OCI-LY1 (cell line): ENCODE data around the gene COL3A1.

Experiments
- H2AFZ ChIP-seq: fragments of 200-600 bp; sonication (generic), shearing (Covaris generic); 2 replicates; pipeline ENCODE4 v1.6.0; 2014; ENCODE audit warnings: antibody characterized with exemption, mild to moderate bottlenecking, low read length
- H3F3A ChIP-seq: fragments of 200-600 bp; sonication (generic), shearing (Covaris generic); 2 replicates; pipeline ENCODE4 v1.6.0; 2014; ENCODE audit warnings: mild to moderate bottlenecking, antibody characterized with exemption, low read length, moderate library complexity; ENCODE audit not compliant: insufficient read depth
- H3K27ac ChIP-seq: fragments of 200-600 bp; sonication (generic); 2 replicates; pipeline ENCODE4 v1.5.1; 2014; ENCODE audit warnings: low read length, mixed run types, mild to moderate bottlenecking, low read depth; ENCODE audit not compliant: poor library complexity, severe bottlenecking
- H3K27me3 ChIP-seq: fragments of 200-600 bp; sonication (generic); 2 replicates; pipeline ENCODE4 v1.6.0; 2014; ENCODE audit warnings: antibody characterized with exemption, mild to moderate bottlenecking, low read length, moderate library complexity; ENCODE audit not compliant: insufficient read depth
- H3K36me3 ChIP-seq: fragments of 200-600 bp; sonication (generic); 2 replicates; pipeline ENCODE4 v1.6.1; 2014; ENCODE audit warnings: mild to moderate bottlenecking, antibody characterized with exemption, low read length, moderate library complexity, mixed read lengths; ENCODE audit not compliant: insufficient read depth
- H3K4me1 ChIP-seq: fragments of 200-600 bp; sonication (generic); 2 replicates; pipeline ENCODE4 v1.5.1; 2014; ENCODE audit warnings: mild to moderate bottlenecking, low read length, moderate library complexity; ENCODE audit not compliant: insufficient read depth, severe bottlenecking
- H3K4me2 ChIP-seq: fragments of 200-600 bp; sonication (generic), shearing (Covaris generic); 2 replicates; pipeline ENCODE4 v1.6.1; 2014; ENCODE audit warnings: low read length
- H3K4me3 ChIP-seq: fragments of 200-600 bp; sonication (generic); 2 replicates; pipeline ENCODE4 v1.5.1; 2014; ENCODE audit warnings: low read length, low read depth, mild to moderate bottlenecking, mixed read lengths; ENCODE audit not compliant: poor library complexity, severe bottlenecking
- H3K79me2 ChIP-seq: fragments of 200-600 bp; shearing (Covaris generic); 2 replicates; pipeline ENCODE4 v1.6.1; 2016; ENCODE audit warnings: mixed run types, low read length, mixed read lengths; ENCODE audit not compliant: insufficient read depth
- H3K9ac ChIP-seq: fragments of 200-600 bp; sonication (generic), shearing (Covaris generic); 2 replicates; pipeline ENCODE4 v1.6.1; 2014; ENCODE audit warnings: mild to moderate bottlenecking, low read length, mixed read lengths
- H3K9me2 ChIP-seq: fragments of 200-600 bp; sonication (generic), shearing (Covaris generic); 2 replicates; pipeline ENCODE4 v1.6.1; 2014; ENCODE audit warnings: low read depth, mild to moderate bottlenecking, low read length, mixed read lengths
- H3K9me3 ChIP-seq: fragments of 200-600 bp; shearing (Covaris generic); 2 replicates; pipeline ENCODE4 v1.6.1; 2014; ENCODE audit warnings: low read length, mixed read lengths
- H4K20me1 ChIP-seq: fragments of 200-600 bp; sonication (generic), shearing (Covaris generic); 2 replicates; pipeline ENCODE4 v1.6.0; 2016; ENCODE audit warnings: mild to moderate bottlenecking, low read length; ENCODE audit not compliant: insufficient read depth
- EZH2 ChIP-seq: fragments of 200-600 bp; sonication (generic), shearing (Covaris generic); IDR thresholded peaks from 2 replicates; pipeline ENCODE4 v1.8.0; 2017; ENCODE audit warnings: borderline replicate concordance, mixed run types, mild to moderate bottlenecking, antibody characterized with exemption, low read length, moderate library complexity, mixed read lengths
- TF ChIP-seq, protein P1 (sequence below): fragments of 200-600 bp; sonication (generic), shearing (Covaris generic); IDR thresholded peaks from 2 replicates; pipeline ENCODE4 v1.5.1; 2017; ENCODE audit warnings: mild to moderate bottlenecking, antibody characterized with exemption, low read length, moderate library complexity, mixed read lengths

Gene COL3A1

DNA sequence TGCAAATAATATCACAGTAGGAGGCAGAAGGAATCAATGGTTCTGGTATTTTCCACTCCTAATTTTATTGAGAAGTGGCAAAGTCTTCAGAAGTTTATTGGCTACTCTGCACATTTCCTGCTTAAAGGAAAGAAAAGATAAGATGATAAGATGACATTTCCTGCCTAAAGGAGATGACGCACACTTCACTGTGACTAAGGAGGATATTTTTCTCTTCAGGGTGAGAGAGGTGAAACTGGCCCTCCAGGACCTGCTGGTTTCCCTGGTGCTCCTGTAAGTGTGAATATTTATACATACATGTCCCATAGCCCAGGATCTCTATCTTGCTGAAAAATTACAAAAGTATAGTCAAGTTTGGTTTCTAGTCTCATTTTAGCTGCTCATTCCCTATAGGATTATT, 27.9 kb downstream of the COL3A1 start:
- Histone ChIP-seq H2AFZ (no peak overlapping the region), H3K36me3 (no peaks in the 10 kb centered on the region), H3F3A (no peaks in the 10 kb centered on the region), H3K9me3 (no peaks in the 10 kb centered on the region), H3K9me2 (no peaks in the 10 kb centered on the region), H3K27me3 (no peaks in the 10 kb centered on the region), H3K4me2 (no peak overlapping the region), H3K27ac (no peak overlapping the region), H3K4me1 (no peaks in the 10 kb centered on the region), H3K4me3 (no peak overlapping the region), H3K9ac (no peak overlapping the region), H3K79me2 (no peaks in the 10 kb centered on the region), H4K20me1 (no peaks in the 10 kb centered on the region)
- TF ChIP-seq, protein P1, sequence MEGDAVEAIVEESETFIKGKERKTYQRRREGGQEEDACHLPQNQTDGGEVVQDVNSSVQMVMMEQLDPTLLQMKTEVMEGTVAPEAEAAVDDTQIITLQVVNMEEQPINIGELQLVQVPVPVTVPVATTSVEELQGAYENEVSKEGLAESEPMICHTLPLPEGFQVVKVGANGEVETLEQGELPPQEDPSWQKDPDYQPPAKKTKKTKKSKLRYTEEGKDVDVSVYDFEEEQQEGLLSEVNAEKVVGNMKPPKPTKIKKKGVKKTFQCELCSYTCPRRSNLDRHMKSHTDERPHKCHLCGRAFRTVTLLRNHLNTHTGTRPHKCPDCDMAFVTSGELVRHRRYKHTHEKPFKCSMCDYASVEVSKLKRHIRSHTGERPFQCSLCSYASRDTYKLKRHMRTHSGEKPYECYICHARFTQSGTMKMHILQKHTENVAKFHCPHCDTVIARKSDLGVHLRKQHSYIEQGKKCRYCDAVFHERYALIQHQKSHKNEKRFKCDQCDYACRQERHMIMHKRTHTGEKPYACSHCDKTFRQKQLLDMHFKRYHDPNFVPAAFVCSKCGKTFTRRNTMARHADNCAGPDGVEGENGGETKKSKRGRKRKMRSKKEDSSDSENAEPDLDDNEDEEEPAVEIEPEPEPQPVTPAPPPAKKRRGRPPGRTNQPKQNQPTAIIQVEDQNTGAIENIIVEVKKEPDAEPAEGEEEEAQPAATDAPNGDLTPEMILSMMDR, result no peak
- TF ChIP-seq EZH2, result no peak

DNA sequence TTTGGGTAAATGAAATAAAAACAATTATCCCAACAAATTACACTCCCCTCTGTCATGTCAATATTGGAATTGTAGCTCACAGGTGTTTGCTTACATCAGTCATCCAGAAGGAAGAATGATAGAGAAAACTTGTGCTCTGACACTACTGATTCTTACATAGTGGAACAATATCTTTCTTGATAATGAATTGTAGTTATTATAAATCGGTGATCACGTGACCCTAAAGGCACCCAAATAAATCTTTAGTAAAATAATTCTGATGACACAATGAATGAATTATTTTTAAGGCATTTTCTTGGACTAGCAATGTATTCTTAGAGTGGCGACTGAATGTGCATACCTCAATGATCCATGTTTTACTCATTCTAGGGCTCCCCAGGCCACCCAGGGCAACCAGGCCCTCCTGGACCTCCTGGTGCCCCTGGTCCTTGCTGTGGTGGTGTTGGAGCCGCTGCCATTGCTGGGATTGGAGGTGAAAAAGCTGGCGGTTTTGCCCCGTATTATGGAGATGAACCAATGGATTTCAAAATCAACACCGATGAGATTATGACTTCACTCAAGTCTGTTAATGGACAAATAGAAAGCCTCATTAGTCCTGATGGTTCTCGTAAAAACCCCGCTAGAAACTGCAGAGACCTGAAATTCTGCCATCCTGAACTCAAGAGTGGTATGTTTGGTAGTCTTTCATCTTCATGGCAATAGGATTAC, 34.5 kb downstream of the COL3A1 start:
- Histone ChIP-seq H3K4me1 (no peaks in the 10 kb centered on the region), H3K4me2 (no peak overlapping the region)

DNA sequence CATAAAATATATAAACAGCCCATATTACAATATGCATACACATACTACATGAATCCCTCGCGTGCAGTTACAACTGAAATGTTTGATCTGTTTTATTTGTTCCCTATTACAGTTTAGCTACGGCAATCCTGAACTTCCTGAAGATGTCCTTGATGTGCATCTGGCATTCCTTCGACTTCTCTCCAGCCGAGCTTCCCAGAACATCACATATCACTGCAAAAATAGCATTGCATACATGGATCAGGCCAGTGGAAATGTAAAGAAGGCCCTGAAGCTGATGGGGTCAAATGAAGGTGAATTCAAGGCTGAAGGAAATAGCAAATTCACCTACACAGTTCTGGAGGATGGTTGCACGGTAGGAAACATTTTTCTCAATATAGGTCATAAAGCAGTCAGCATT, 36.4 kb downstream of the COL3A1 start:
- H3K4me3 ChIP-seq, result no peak overlapping the region
- no peaks in the 10 kb centered on the region for H3K4me1 ChIP-seq
- no peaks in the 10 kb centered on the region for H3K36me3 ChIP-seq
- H3K27ac ChIP-seq, result no peak overlapping the region
- no peaks in the 10 kb centered on the region for H3K27me3 ChIP-seq
- no peaks in the 10 kb centered on the region for H3F3A ChIP-seq
- TF ChIP-seq, protein P1, result no peak
- no peak for TF ChIP-seq EZH2
- no peaks in the 10 kb centered on the region for H3K9me3 ChIP-seq
- no peaks in the 10 kb centered on the region for H3K79me2 ChIP-seq
- no peaks in the 10 kb centered on the region for H4K20me1 ChIP-seq
- H3K9me2 ChIP-seq, result no peaks in the 10 kb centered on the region
- no peak overlapping the region for H2AFZ ChIP-seq
- H3K9ac ChIP-seq, result no peak overlapping the region
- H3K4me2 ChIP-seq, result no peak overlapping the region

More for the DNA sequence above, 34.5 kb downstream of the COL3A1 start:
- Histone ChIP-seq H3K36me3 (no peaks in the 10 kb centered on the region), H4K20me1 (no peaks in the 10 kb centered on the region), H2AFZ (no peak overlapping the region), H3K79me2 (no peaks in the 10 kb centered on the region), H3K9me3 (no peaks in the 10 kb centered on the region), H3K27me3 (no peaks in the 10 kb centered on the region), H3K9me2 (no peaks in the 10 kb centered on the region), H3K27ac (no peak overlapping the region), H3K4me3 (no peak overlapping the region), H3K9ac (no peak overlapping the region), H3F3A (no peaks in the 10 kb centered on the region)
- no peak for TF ChIP-seq EZH2
- TF ChIP-seq, protein P1, result no peak
